HepG2 (cell line): ENCODE results near the gene CASP1. TPM values are rescaled to one million over a fixed set of nuclear protein-coding genes. Genes with fewer than 3 reads are reported as not detected.
A peak's percentile ranks its signal among the peaks of the same experiment; 100 is the strongest.

ENCODE experiments used
- GATA4 ChIP-seq: sonication (generic); IDR thresholded peaks from 2 replicates; pipeline ENCODE4 v1.6.1; 2016; ENCODE audit warnings: antibody characterized with exemption, low read depth, borderline replicate concordance
- GATAD1 ChIP-seq: IDR thresholded peaks from 2 replicates; pipeline ENCODE4 v1.6.1; 2016; ENCODE audit warnings: missing genetic modification reagents, missing compliant biosample characterization
- GLMP ChIP-seq: sonication (generic); formaldehyde crosslinking; IDR thresholded peaks from 2 replicates; pipeline ENCODE4 v1.9.0; 2021; ENCODE audit warnings: missing genetic modification reagents, mild to moderate bottlenecking, borderline replicate concordance
- IKZF5 ChIP-seq: IDR thresholded peaks from 2 replicates; pipeline ENCODE4 v1.6.1; 2018; ENCODE audit warnings: missing genetic modification reagents, mild to moderate bottlenecking, missing compliant biosample characterization
- MAX ChIP-seq: IDR thresholded peaks from 2 replicates; pipeline ENCODE4 v1.6.1; 2012; ENCODE audit warnings: inconsistent platforms
- MXD4 ChIP-seq: IDR thresholded peaks from 2 replicates; pipeline ENCODE4 v1.6.1; 2016; ENCODE audit warnings: mild to moderate bottlenecking, missing biosample characterization, missing genetic modification reagents
- PHF5A ChIP-seq: IDR thresholded peaks from one replicate; pipeline ENCODE4 v1.6.1; 2018; ENCODE audit warnings: low read depth, missing genetic modification reagents; ENCODE audit not compliant: unreplicated experiment
- PITX1 ChIP-seq: sonication (generic); formaldehyde crosslinking; IDR thresholded peaks from 2 replicates; pipeline ENCODE4 v1.5.1; 2020; ENCODE audit warnings: mild to moderate bottlenecking, missing genetic modification reagents
- POGZ ChIP-seq: sonication (generic); formaldehyde crosslinking; IDR thresholded peaks from 2 replicates; pipeline ENCODE4 v1.4.0; 2020; ENCODE audit warnings: mild to moderate bottlenecking, missing genetic modification reagents
- RAD21 ChIP-seq: fragments of 450-650 bp; formaldehyde crosslinking; IDR thresholded peaks from 2 replicates; pipeline ENCODE4 v1.5.0; 2020; ENCODE audit warnings: mild to moderate bottlenecking
- SP4 ChIP-seq: sonication (generic); formaldehyde crosslinking; IDR thresholded peaks from 2 replicates; pipeline ENCODE4 v1.8.1; 2023; ENCODE audit warnings: mild to moderate bottlenecking, missing genetic modification reagents
- ZBTB1 ChIP-seq: sonication (generic); formaldehyde crosslinking; IDR thresholded peaks from 2 replicates; pipeline ENCODE4 v1.4.0; 2020; ENCODE audit warnings: missing genetic modification reagents, borderline replicate concordance
- ZKSCAN5 ChIP-seq: sonication (generic); formaldehyde crosslinking; IDR thresholded peaks from 2 replicates; pipeline ENCODE4 v1.5.1; 2020; ENCODE audit warnings: mild to moderate bottlenecking, missing genetic modification reagents
- ZMAT3 ChIP-seq: sonication (generic); formaldehyde crosslinking; conservative IDR thresholded peaks from 2 replicates; pipeline ENCODE4 v1.7.0; 2021; ENCODE audit warnings: missing genetic modification reagents
- ZMYM4 ChIP-seq: sonication (generic); formaldehyde crosslinking; IDR thresholded peaks from 2 replicates; pipeline ENCODE4 v1.8.1; 2023; ENCODE audit warnings: mild to moderate bottlenecking, missing genetic modification reagents
- ZSCAN22 ChIP-seq: sonication (generic); formaldehyde crosslinking; IDR thresholded peaks from 2 replicates; pipeline ENCODE4 v1.4.0; 2020; ENCODE audit warnings: mild to moderate bottlenecking, missing genetic modification reagents
- polyA plus RNA-seq, 8 experiments: library from polyadenylated mRNA; depleted of rRNA in 3 of 8; stranded (reverse) in 7 of 8; unstranded in 1 of 8; fragments of >200 nt; fragmentation: Illumina TruSeq in 4 of 8; extraction: Trizol in 4 of 8; gene quantifications; 2 replicates each; pipeline versions ENCODE4 v1.2.1 to v1.2.3, GENCODE V29; 2011 to 2016; ENCODE audit warnings: low read depth in 4 of 8, missing spikeins in 1 of 8, mixed read lengths in 1 of 8; ENCODE audit not compliant: insufficient read depth in 1 of 8
- total RNA-seq, 5 experiments: library from RNA; depleted of rRNA; stranded (reverse); fragments of >200 nt; fragmentation: Illumina TruSeq; extraction: Trizol; gene quantifications; 2 replicates each; pipeline ENCODE4 v1.2.3, GENCODE V29; 2016; ENCODE audit warnings: low read depth in 1 of 5
- TF ChIP-seq, protein P1 (sequence below): sonication (generic); formaldehyde crosslinking; IDR thresholded peaks from 2 replicates; pipeline ENCODE4 v1.4.0; 2020; ENCODE audit warnings: mild to moderate bottlenecking, missing genetic modification reagents, borderline replicate concordance
- TF ChIP-seq, protein P2 (sequence below): sonication (generic); formaldehyde crosslinking; IDR thresholded peaks from 2 replicates; pipeline ENCODE4 v1.4.0; 2020; ENCODE audit warnings: missing genetic modification reagents, borderline replicate concordance

CASP1 gene
- total and polyA plus RNA-seq, 2 of the 13 experiments (the other 11 are each of a cell fraction or from before 2014, with no cell fraction given): 0.34 to 5.2 TPM

DNA sequence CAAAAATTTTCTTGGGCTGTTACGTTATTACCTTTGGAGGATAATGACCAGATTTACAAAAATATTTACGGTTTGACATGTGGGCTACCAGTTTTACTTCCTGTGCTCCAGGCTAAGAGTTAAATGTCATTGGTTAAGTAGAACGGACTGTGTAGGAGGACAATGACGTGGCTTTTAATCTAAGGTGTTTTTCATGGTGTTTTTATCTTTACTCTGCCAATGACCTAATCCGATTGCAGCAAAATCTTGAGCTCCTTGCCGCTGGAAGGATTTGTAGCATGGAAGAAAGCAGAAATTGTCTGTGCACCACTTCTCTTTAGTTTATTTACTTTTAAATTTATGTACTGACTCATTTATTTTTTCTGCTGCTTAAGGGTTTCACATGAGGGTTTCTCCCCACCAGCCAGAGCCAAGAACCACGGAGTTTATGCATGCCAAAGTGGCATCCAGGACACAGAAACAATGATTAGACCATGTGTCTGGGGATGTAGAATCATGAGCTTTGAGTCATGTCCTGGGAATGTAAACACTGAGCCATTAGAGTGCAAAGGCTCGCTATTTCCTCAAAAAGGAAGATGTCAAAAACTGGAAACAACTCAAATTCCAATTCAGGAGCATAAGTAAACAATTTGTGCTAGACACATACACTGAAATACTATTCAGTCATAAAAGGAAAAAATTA, 12.1 kb upstream of the CASP1 start (continued):
- TF ChIP-seq, protein P1, sequence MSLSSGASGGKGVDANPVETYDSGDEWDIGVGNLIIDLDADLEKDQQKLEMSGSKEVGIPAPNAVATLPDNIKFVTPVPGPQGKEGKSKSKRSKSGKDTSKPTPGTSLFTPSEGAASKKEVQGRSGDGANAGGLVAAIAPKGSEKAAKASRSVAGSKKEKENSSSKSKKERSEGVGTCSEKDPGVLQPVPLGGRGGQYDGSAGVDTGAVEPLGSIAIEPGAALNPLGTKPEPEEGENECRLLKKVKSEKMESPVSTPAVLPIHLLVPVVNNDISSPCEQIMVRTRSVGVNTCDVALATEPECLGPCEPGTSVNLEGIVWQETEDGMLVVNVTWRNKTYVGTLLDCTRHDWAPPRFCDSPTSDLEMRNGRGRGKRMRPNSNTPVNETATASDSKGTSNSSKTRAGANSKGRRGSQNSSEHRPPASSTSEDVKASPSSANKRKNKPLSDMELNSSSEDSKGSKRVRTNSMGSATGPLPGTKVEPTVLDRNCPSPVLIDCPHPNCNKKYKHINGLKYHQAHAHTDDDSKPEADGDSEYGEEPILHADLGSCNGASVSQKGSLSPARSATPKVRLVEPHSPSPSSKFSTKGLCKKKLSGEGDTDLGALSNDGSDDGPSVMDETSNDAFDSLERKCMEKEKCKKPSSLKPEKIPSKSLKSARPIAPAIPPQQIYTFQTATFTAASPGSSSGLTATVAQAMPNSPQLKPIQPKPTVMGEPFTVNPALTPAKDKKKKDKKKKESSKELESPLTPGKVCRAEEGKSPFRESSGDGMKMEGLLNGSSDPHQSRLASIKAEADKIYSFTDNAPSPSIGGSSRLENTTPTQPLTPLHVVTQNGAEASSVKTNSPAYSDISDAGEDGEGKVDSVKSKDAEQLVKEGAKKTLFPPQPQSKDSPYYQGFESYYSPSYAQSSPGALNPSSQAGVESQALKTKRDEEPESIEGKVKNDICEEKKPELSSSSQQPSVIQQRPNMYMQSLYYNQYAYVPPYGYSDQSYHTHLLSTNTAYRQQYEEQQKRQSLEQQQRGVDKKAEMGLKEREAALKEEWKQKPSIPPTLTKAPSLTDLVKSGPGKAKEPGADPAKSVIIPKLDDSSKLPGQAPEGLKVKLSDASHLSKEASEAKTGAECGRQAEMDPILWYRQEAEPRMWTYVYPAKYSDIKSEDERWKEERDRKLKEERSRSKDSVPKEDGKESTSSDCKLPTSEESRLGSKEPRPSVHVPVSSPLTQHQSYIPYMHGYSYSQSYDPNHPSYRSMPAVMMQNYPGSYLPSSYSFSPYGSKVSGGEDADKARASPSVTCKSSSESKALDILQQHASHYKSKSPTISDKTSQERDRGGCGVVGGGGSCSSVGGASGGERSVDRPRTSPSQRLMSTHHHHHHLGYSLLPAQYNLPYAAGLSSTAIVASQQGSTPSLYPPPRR: peak; percentile 60; the same call in 1 of the 2 replicates
- TF ChIP-seq GATA4: peak; percentile 53; the same call in 1 of the 2 replicates
- 0 out of 2 replicates have a peak, but pooled peaks have one; percentile 54 for TF ChIP-seq ZMAT3
- TF ChIP-seq SP4: no peak
- 0 out of 2 replicates have a peak, but pooled peaks have one; percentile 46 for TF ChIP-seq GATAD1 (CRISPR knock-in tag)
- TF ChIP-seq MAX: peak; percentile 93
- no peak for TF ChIP-seq ZSCAN22
- no peak for TF ChIP-seq GLMP (CRISPR knock-in tag)
- peak; percentile 68; the same call in 1 of the 2 replicates for TF ChIP-seq PITX1 (CRISPR knock-in tag)
- TF ChIP-seq POGZ (CRISPR knock-in tag): peak; percentile 96
- TF ChIP-seq RAD21: no peak
- TF ChIP-seq MXD4: no peak
- TF ChIP-seq IKZF5 (CRISPR knock-in tag): peak; percentile 79
- TF ChIP-seq ZKSCAN5 (CRISPR knock-in tag): no peak
- TF ChIP-seq, protein P2, sequence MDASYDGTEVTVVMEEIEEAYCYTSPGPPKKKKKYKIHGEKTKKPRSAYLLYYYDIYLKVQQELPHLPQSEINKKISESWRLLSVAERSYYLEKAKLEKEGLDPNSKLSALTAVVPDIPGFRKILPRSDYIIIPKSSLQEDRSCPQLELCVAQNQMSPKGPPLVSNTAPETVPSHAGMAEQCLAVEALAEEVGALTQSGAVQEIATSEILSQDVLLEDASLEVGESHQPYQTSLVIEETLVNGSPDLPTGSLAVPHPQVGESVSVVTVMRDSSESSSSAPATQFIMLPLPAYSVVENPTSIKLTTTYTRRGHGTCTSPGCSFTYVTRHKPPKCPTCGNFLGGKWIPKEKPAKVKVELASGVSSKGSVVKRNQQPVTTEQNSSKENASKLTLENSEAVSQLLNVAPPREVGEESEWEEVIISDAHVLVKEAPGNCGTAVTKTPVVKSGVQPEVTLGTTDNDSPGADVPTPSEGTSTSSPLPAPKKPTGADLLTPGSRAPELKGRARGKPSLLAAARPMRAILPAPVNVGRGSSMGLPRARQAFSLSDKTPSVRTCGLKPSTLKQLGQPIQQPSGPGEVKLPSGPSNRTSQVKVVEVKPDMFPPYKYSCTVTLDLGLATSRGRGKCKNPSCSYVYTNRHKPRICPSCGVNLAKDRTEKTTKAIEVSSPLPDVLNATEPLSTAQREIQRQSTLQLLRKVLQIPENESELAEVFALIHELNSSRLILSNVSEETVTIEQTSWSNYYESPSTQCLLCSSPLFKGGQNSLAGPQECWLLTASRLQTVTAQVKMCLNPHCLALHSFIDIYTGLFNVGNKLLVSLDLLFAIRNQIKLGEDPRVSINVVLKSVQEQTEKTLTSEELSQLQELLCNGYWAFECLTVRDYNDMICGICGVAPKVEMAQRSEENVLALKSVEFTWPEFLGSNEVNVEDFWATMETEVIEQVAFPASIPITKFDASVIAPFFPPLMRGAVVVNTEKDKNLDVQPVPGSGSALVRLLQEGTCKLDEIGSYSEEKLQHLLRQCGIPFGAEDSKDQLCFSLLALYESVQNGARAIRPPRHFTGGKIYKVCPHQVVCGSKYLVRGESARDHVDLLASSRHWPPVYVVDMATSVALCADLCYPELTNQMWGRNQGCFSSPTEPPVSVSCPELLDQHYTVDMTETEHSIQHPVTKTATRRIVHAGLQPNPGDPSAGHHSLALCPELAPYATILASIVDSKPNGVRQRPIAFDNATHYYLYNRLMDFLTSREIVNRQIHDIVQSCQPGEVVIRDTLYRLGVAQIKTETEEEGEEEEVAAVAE: peak; percentile 78; the same call in 1 of the 2 replicates
- TF ChIP-seq PHF5A (CRISPR knock-in tag): peak; percentile 73
- TF ChIP-seq ZMYM4 (CRISPR knock-in tag): peak; percentile 94
- no peak for TF ChIP-seq ZBTB1 (CRISPR knock-in tag)
